ENCODE results near the gene COX5B. TPM values are rescaled to one million over a fixed set of nuclear protein-coding genes. Genes with fewer than 3 reads are reported as not detected.

COX5B gene
- total and polyA plus RNA-seq, 9 of the 15 experiments (the other 6 are each of a cell fraction or from before 2014, with no cell fraction given), result 154 to 1,424 (median 487) TPM

GRCh38 chr2:97673182-97673914 lies 27.5 kb downstream of the COX5B start (continued):
- TF ChIP-seq JUND (IDR thresholded peaks at IDR 0.05; ENCODE audit: borderline replicate concordance, low read depth, low read length) (peak; percentile 61; the same call in 1 of the 2 replicates), JUND (tag; IDR thresholded peaks at IDR 0.05; ENCODE audit: borderline replicate concordance, low read depth, low read length) (no peak; the same call in 2 of the 3 replicates), SMARCE1 (IDR thresholded peaks at IDR 0.05) (no peak), ZNF224 (CRISPR knock-in tag; IDR thresholded peaks at IDR 0.05) (no peak), POLR2H (tag; IDR thresholded peaks at IDR 0.05; ENCODE audit: low read depth) (no peak), RCOR1 (IDR thresholded peaks at IDR 0.05; ENCODE audit: borderline replicate concordance in 1 of 2, low read depth in 2 of 2, low read length in 2 of 2) (peak in 1 of 2 experiments; percentile 57; a peak in 1 of 4 replicates), TBL1XR1 (IDR thresholded peaks at IDR 0.05; ENCODE audit: low read length in 2 of 2) (peak in 1 of 2 experiments; percentile 3; a peak in 1 of 4 replicates), POLR2G (IDR thresholded peaks at IDR 0.05; ENCODE audit: low read depth, low read length) (no peak), SMAD4 (CRISPR knock-in tag; conservative IDR thresholded peaks at IDR 0.05) (peak; percentile 42; the same call in 1 of the 2 replicates), ZC3H4 (CRISPR knock-in tag; IDR thresholded peaks at IDR 0.05; ENCODE audit: borderline replicate concordance) (no peak), ESRRA (IDR thresholded peaks at IDR 0.05; ENCODE audit: borderline replicate concordance, low read depth) (peak; percentile 72), UBTF (IDR thresholded peaks at IDR 0.05; ENCODE audit: borderline replicate concordance in 1 of 2, low read depth in 2 of 2, low read length in 2 of 2) (peak in 1 of 2 experiments; percentile 58; a peak in 1 of 4 replicates), NR4A1 (CRISPR knock-in tag; IDR thresholded peaks at IDR 0.05) (no peak), NR4A1 (tag; IDR thresholded peaks at IDR 0.05) (peak; percentile 64; the same call in 1 of the 2 replicates), LEF1 (IDR thresholded peaks at IDR 0.05) (0 out of 2 replicates have a peak, but pooled peaks have one; percentile 34), MAZ (CRISPR knock-in tag; conservative IDR thresholded peaks at IDR 0.05 in 1 of 2, IDR thresholded peaks at IDR 0.05 in 1 of 2) (0 out of 4 replicates have a peak, but pooled peaks of 1 of the 2 experiments have one; percentile 18), ELF2 (CRISPR knock-in tag; IDR thresholded peaks at IDR 0.05) (peak; percentile 26; the same call in 1 of the 2 replicates), ZNF174 (CRISPR knock-in tag; IDR thresholded peaks at IDR 0.05) (no peak), HOMEZ (CRISPR knock-in tag; IDR thresholded peaks at IDR 0.05) (no peak), CREB3 (tag; conservative IDR thresholded peaks at IDR 0.05; ENCODE audit: low read depth) (peak; percentile 63; the same call in 1 of the 2 replicates)

Measured in K562 (cell line).